Right lobe of liver (tissue), 6 donors: ENCODE results near the gene DHCR24. TPM values are rescaled to one million over a fixed set of nuclear protein-coding genes. Genes with fewer than 3 reads are reported as not detected.
A peak's percentile ranks its signal among the peaks of the same experiment; 100 is the strongest.

Experiments
- ATAC-seq, 4 donors: fragments of 200-7000 bp; cut with Tn5 transposase; one replicate each; pipeline ENCODE4 v1.9.1; 2020; ENCODE audit warnings: mild to moderate bottlenecking in 4 of 4, moderate library complexity in 4 of 4
- DNase-seq, 3 donors: peaks; one replicate each; pipeline ENCODE4 v3.0.0-alpha.2; 2020
- H3K27ac ChIP-seq, 3 donors: fragments of 200-600 bp; one replicate each; pipeline ENCODE4 v1.8.0; 2022
- H3K27me3 ChIP-seq, 2 donors: fragments of 200-600 bp; one replicate each; pipeline ENCODE4 v1.8.0; 2022
- H3K36me3 ChIP-seq, 4 donors: fragments of 200-600 bp; sonication (generic) in 1 of 4; one replicate each; pipeline versions ENCODE4 v1.5.1 to v1.8.0; 2017 to 2022; ENCODE audit warnings: control low read depth in 1 of 4
- H3K4me1 ChIP-seq, 4 donors: fragments of 200-600 bp; sonication (generic) in 1 of 4; one replicate each; pipeline versions ENCODE4 v1.5.1 to v1.8.0; 2017 to 2022; ENCODE audit warnings: control low read depth in 1 of 4
- H3K4me3 ChIP-seq, 3 donors: fragments of 200-600 bp; one replicate each; pipeline ENCODE4 v1.8.0; 2022
- H3K9me3 ChIP-seq, 4 donors: fragments of 200-600 bp; sonication (generic) in 1 of 4; one replicate each; pipeline versions ENCODE4 v1.5.1 to v1.8.0; 2017 to 2022; ENCODE audit warnings: control low read depth in 1 of 4
- POLR2A ChIP-seq: fragments of 450-650 bp; IDR thresholded peaks from one replicate; pipeline ENCODE4 v1.6.1; 2017; ENCODE audit warnings: antibody characterized with exemption, mild to moderate bottlenecking
- WGBS: methylation state at CpG from one replicate; pipeline ENCODE4 v1.1.6; 2018; ENCODE audit warnings: low coverage, low lambda C conversion rate; ENCODE audit not compliant: insufficient coverage; ENCODE audit errors: missing lambda C conversion rate; 5-methylcytosine and 5-hydroxymethylcytosine counted together
- intact Hi-C, 2 donors: fragments of 100-400 bp; cut with DNase I; formaldehyde crosslinking; loops; one replicate each; pipeline versions ENCODE4 v1.11.2 to v1.14.1; 2022
- total RNA-seq, 6 experiments: library from RNA; depleted of rRNA in 2 of 6; stranded (reverse); fragments of >200 nt in 2 of 6; fragmentation: NEBNext Ultra II Directional in 3 of 6; extraction: Animal tissue kit (Norgen Biotek cat#: 25700) in 3 of 6; gene quantifications; one replicate each; pipeline versions ENCODE4 v1.1.0 to v1.2.4, GENCODE V29; 2016 to 2023
- TF ChIP-seq, protein P1 (sequence below), 4 donors: fragments of 200-600 bp in 3 of 4; fragments of 450-650 bp in 1 of 4; IDR thresholded peaks; one replicate each; pipeline versions ENCODE4 v1.5.1 to v1.8.0; 2016 to 2022; ENCODE audit warnings: antibody characterized with exemption in 4 of 4, mild to moderate bottlenecking in 2 of 4
- donor health status: DM: no; HTN: yes; CAD: no.
- donor health status: DM: no; HTN: no; CAD: no.
- donor health status: DM: no; HTN: no; CAD: no.
- donor health status: DM: no; HTN: yes; CAD: no.
- donor health status: DM: no; HTN: yes; CAD: no.

Gene DHCR24
- total RNA-seq, 6 experiments from 2014 or later: 319 to 1,976 (median 596) TPM

GRCh38 chr1:54813485-54814125 is 73.4 kb downstream of the DHCR24 start:
- intact Hi-C loops: loop anchor here (10.0 kb wide), 1 partner anchor 139 kb away; no protein-coding TSS in a partner anchor

DNA sequence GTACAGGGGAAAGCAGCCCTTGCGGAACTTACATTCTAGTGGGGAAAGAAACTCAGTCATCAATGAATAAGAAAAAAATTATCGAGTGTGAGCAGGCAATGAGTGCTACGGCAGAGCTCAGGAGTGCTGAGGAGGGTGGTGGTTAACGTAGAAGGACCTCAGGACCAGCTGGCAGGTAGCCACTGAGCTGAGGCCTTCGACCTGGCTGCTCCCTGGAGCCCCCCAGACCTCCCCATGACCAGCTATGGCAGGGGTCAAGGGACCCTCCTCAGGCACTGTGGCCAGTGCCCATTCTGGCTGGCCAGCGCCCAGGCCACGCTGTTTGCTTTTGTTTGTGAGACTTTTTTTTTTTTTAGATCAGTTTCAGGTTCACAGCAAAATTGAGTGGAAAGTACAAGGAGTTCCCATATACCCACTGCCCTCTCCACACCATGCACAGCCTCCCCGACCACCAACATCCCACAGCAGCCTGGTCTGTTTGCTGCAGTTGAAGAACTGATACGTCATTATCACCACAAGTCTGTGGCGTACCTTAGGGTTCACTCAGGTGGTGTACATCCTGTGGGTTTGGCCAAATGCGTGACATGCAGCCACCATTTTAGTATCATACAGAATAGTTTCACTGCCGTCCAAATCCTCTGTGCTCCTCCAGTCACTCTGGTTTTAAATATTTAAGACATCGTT is 74.1 kb downstream of the DHCR24 start:
- DNase-seq (no peak), ATAC-seq (no peak)
- Histone ChIP-seq H3K36me3 (no peaks in the 10 kb centered on the region), H3K4me1 (peaks cover 0 to 20% (median 6%) of the 10 kb centered on the region in 4 donors), H3K9me3 (no peaks in the 10 kb centered on the region), H3K27me3 (no peaks in the 10 kb centered on the region), H3K4me3 (no peak overlapping the region), H3K27ac (no peak overlapping the region)
- 76% methylated on average over 13 of the region's 13 CpGs for WGBS
- intact Hi-C loops: loop anchor here (10.0 kb wide), 1 partner anchor 138 kb away; no protein-coding TSS in a partner anchor
- no peak for TF ChIP-seq POLR2A
- TF ChIP-seq, protein P1, sequence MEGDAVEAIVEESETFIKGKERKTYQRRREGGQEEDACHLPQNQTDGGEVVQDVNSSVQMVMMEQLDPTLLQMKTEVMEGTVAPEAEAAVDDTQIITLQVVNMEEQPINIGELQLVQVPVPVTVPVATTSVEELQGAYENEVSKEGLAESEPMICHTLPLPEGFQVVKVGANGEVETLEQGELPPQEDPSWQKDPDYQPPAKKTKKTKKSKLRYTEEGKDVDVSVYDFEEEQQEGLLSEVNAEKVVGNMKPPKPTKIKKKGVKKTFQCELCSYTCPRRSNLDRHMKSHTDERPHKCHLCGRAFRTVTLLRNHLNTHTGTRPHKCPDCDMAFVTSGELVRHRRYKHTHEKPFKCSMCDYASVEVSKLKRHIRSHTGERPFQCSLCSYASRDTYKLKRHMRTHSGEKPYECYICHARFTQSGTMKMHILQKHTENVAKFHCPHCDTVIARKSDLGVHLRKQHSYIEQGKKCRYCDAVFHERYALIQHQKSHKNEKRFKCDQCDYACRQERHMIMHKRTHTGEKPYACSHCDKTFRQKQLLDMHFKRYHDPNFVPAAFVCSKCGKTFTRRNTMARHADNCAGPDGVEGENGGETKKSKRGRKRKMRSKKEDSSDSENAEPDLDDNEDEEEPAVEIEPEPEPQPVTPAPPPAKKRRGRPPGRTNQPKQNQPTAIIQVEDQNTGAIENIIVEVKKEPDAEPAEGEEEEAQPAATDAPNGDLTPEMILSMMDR (IDR thresholded peaks at IDR 0.05): no peak

More at GRCh38 chr1:54813485-54814125, 73.4 kb downstream of the DHCR24 start:
- no peak for TF ChIP-seq POLR2A
- TF ChIP-seq, protein P1 (IDR thresholded peaks at IDR 0.05): no peak
- H3K4me1 ChIP-seq: peaks cover 0 to 16% (median 4%) of the 10 kb centered on the region in 4 donors
- DNase-seq (no peak), ATAC-seq (no peak)
- H3K9me3 ChIP-seq: no peaks in the 10 kb centered on the region
- no peak overlapping the region for H3K4me3 ChIP-seq
- H3K27ac ChIP-seq: no peak overlapping the region
- 80% methylated on average over 1 of the region's 13 CpGs for WGBS
- no peaks in the 10 kb centered on the region for H3K27me3 ChIP-seq
- no peaks in the 10 kb centered on the region for H3K36me3 ChIP-seq

DNA sequence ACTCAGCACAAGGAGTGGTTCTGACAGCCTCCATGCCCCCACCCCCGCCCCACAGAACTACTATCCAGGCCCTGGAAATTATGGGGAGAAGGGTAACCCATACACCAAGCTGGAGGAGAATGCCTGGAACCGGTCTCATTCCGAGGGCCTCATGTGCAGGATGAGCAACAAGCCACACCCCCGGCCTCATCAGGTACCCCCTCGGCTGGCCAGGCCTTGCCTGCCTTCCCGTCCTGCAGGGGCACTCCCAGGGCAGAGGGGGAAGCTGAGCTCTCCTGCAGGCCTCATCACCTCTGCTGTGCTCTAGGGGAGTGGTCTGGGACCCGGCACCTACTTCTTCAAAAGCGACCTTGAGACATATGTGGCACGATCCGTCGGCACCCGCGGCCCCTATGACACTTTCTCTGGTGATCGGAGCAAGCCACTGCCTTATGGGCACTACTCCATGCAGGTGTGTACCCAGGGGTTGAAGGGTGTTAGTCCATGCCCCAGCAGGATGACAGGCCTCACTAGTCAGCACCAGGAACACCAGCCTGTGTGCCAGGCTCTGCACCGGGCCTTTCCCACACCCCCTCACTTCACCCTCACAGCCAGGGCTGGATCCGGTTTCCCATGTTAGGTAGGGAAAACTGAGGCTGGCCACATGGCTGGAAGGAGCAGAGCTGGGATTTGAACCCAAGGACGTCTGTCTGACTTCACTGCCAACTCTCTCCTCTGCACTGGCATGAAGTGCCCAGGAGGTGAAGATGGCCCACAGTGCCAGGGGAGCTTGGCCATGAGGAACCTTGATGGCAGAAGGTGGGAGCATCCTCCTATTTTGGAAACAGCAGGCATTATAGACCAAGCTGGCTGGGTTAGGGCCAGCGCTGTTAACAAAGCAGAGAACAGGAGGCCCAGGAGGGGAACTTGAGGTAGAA is 75.0 kb downstream of the DHCR24 start:
- intact Hi-C loops: loop anchor here (10.0 kb wide), 1 partner anchor 137 kb away; no protein-coding TSS in a partner anchor
- WGBS: 70% methylated on average over 2 of the region's 18 CpGs
- Histone ChIP-seq H3K4me1 (peaks cover 0 to 23% (median 6%) of the 10 kb centered on the region in 4 donors), H3K9me3 (no peaks in the 10 kb centered on the region), H3K27me3 (no peaks in the 10 kb centered on the region), H3K4me3 (no peak overlapping the region), H3K36me3 (no peaks in the 10 kb centered on the region), H3K27ac (no peak overlapping the region)
- DNase-seq (no peak), ATAC-seq (no peak)
- TF ChIP-seq POLR2A: no peak
- TF ChIP-seq, protein P1 (IDR thresholded peaks at IDR 0.05): no peak

- H3K36me3 ChIP-seq: no peaks in the 10 kb centered on the region
- intact Hi-C loops: loop anchor here (10.0 kb wide), 1 partner anchor 136 kb away; no protein-coding TSS in a partner anchor
- DNase-seq (peak in 1 of 3 donors; percentile 67), ATAC-seq (peak in 3 of 4 donors; percentile 9 to 48 (median 26))
- 63% methylated on average over 5 of the region's 5 CpGs for WGBS
- no peak overlapping the region for H3K27ac ChIP-seq
- TF ChIP-seq POLR2A: no peak
- TF ChIP-seq, protein P1 (IDR thresholded peaks at IDR 0.05): no peak
- no peaks in the 10 kb centered on the region for H3K9me3 ChIP-seq
- H3K27me3 ChIP-seq: no peaks in the 10 kb centered on the region
- no peak overlapping the region for H3K4me3 ChIP-seq
- H3K4me1 ChIP-seq: peaks cover 0 to 23% (median 6%) of the 10 kb centered on the region in 4 donors
Measured at GRCh38 chr1:54811066-54811465, 75.9 kb downstream of the DHCR24 start.
